HG03439 (cell line): Measurements from ENCODE around the gene CD48.
A peak's percentile ranks its signal among the peaks of the same experiment; 100 is the strongest.
"Not testable (repeated sequence)": the region's sequence is repeated elsewhere in the genome, so short reads cannot be mapped to it uniquely, and the experiment has no call there.

Experiments used
- ATAC-seq: cut with Tn5 transposase; IDR thresholded peaks from one replicate; pipeline ENCODE4 v1.9.1; 2021; ENCODE audit warnings: mild to moderate bottlenecking, moderate library complexity; ENCODE audit not compliant: unreplicated experiment

The CD48 gene

DNA sequence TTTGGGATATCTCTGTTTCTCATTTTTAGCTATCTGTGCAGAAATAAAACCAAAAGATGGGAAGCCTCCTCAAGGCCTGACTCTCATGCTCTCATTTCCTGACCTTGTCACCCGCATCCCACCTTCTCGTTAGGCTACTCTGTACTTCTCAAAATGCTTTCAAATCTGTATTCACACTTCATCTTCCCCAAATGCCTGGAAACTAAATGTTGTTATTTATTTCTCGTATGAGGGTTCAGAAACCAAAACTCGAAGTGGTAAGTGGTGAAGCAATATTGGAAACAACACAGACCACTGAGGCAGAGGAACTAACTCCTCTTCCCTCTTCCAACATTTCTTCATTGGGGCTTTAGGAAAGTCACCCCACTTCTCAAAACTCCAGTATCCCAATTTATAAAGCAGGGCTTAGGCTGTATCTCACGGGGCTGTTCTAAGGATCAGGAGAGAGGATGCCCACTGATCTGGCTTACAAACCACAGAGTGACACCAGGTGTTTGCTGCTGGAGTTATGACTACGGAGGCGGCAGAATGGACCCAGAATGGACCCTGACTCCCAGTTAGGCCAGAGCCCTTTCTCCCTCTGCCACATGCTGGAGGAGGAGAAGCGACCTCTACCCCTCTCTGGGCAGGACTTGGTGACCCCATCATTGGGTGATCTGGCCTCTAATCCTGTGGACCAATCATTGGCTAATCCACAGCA is 31.0 kb upstream of the CD48 start:
- ATAC-seq = no peak

DNA sequence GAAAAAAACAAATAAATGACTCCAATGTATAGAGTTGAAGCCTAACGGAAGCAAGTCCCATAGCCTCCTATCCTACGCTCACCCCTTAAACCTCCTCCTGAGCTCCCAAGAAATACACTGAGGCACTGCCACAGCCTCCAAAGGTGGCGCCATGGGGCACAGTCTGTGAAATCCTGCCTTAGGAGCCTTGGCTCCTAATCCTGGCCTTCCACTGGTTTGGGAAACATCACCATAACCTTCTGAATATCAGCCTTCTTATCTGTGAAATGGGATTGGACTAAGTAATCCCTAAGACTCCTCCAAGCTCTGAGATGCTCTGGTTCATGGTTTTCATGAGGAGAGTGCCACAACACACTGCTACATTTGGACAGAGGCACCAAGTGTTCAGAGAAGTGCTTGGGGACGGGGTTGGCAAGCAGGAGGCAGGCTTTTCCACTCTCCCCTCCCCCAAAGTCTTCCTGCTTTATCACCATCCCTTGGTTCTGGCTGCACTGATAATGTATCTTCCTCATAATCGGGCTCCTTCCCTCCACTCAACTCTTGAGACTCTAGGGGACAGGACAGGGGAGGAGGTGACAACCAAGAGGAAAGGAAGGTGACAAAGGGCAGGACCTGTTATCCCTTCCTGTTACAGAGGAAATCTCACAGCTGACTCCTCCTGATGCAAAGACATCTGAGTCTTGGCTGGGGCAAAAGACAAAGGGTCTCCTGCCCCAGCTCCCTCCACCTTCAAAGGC is 30.2 kb upstream of the CD48 start:
- no peak for ATAC-seq

DNA sequence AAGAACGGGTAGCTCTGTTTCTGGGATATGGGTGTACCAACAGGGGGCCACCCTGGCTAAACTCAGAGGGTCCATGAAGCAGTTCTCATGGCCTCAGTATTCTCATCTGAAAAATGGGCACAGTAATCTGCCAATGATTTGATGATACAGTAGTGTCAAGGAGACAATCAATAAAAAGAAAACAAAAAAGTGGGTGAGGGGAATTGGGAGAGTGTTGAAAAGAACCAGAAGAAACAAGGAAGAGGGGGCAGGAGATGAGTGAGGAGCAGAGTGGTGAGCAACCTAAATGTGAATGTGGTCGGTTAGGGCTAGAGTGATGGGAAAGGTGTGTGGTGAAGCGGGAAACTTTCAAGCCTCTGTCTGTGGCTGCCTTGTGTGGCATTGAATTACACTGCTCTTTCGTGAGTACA is 29.5 kb upstream of the CD48 start:
- no peak for ATAC-seq

DNA sequence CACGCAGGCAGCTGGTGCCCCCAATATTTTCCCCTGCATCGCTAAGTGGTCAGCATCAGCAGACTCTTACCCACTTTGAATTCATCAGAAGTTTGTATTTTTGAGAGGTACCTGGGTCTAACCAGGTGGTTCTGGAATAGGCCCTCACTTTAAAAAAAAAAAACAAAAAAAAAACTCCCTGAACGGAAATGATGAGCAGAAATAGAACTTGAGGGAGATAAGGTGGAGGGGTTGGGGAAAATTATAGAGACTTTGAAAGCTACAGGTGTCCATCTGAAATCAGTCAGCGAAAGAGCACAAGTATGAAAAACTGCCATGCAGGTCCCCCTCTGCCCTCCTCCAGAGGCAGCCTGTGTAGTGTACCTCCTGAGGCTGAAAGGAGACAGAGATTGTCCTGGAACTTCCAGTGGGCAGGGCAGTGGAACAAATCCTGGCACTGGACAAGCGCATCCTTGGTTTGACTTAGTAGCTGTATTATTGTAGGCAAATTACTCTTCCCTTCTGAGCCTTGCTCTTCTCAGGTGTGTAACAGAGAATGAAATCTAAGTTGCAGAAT is 28.6 kb upstream of the CD48 start:
- no peak for ATAC-seq

DNA sequence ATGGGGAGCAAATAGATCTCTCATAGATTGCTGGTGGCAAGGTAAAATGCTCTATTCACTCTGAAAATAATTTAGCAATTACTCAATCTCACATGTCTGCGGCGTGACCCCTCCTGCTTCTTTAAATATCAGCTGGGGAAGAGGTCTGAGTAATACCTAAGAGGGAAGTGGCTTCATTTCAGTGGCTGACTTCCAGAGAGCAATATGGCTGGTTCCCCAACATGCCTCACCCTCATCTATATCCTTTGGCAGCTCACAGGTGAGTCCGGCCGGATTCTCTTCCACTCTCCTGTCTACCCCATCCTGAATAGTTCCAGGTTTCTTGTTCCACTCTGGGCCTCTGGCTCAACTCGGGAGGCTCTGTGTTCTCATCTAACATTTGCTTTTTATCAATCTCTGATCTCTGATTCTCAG is 27.5 kb upstream of the CD48 start, which contains the start of gene SLAMF7:
TSS of gene SLAMF7 (plus strand) at position 150 of the 414 bp plus-strand sequence. CDS start at position 205, 55 bp downstream.
- ATAC-seq = peak; percentile 62

DNA sequence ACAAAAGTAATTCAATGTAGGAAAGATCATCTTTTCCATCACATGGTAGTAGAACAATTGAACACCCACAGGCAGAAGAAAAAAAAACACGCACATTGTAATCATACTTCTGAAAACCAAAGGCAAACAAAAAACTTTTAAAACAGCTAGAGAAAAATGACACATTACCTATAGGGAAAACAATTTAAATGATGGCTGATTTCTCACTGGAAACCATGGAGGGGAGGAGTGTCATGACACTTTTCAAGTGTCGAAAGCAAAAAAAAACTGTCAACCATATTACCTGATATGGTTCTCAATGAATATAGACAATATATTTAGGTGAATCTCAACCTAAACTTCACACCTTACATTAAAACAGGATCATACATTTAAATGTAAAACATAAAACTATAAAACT is 26.6 kb upstream of the CD48 start:
- no peak for ATAC-seq

DNA sequence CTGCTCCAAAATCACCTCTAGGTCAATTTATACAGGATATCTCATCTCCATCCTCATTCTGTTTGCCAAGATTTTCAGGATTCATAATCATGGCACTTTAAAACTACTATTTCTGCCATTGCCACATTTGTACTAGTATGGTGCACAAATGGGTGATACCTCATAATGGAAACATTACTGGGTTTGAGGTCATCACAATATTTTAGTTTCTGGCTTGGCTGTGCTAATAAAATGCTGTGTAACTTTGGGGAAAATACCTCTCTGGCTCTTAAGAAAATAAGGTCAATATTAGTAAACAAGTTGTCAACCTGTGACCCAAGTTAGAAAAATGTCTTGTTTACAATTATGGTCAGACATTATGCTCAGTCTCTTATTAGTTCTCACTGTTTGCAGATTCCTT is 22.7 kb upstream of the CD48 start:
- no peak for ATAC-seq

DNA sequence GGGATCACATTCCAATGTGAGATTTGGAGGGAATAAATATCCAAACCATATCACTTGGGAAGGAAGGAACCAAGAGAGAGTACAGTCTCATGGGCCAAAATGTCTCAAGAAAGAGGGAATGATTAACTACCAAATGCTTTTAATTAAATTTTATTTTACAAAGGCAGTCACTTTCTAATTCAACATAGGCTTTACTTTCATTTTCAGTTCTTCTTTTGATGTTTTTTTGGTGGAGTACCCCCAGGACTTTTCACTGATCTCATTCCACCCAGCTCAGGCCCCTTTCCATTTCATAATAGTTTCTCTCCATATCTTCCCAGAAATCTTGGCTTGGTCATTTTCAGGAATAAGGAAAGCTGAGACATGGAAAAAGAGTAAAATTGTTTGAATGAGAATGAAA is 22.3 kb upstream of the CD48 start:
- ATAC-seq = no peak

DNA sequence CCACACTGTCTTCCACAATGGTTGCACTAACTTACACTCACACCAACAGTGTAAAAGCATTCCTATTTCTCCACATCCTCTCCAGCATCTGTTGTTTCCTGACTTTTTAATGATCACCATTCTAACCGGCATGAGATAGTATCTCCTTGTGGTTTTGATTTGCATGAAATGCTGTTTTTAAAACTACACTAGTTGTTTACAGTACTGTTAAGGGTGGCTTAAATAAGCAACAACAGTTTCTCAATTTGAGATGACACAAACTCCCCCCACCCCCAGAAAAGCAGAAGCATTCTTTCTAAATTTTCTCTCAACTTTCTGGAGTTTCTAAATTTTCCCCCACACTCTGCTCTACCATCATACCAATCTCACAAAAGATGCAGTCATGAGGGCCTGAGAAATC is 20.4 kb upstream of the CD48 start:
- ATAC-seq = no peak

DNA sequence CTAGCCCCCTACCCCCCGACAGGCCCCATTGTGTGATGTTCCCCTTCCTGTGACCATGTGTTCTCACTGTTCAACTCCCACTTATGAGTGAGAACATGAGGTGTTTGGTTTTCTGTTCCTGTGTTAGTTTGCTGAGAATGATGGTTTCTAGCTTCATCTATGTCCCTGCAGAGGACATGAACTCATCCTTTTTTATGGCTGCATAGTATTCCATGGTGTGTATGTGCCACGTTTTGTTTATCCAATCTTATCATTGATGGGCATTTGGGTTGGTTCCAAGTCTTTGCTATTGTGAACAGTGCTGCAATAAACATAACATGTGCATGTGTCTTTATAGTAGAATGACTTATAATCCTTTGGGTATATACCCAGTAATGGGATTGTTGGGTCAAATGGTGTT is 19.9 kb upstream of the CD48 start:
- not testable (repeated sequence) for ATAC-seq

DNA sequence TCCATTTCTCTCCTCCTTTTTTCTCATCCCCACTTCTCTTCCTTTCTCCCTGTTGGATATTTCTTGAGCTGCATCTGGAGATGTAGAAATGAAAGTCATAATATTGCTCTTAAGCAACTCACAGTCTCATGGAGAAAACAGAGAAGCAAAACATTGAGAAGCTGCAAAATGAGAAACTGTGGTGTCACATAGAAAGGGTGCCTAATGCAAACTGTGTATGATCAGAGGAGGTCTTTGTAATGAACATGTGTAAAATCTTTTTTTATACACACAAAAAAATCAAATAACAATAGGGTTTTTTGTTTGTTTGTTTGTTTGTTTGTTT is 15.7 kb upstream of the CD48 start:
- ATAC-seq = no peak

DNA sequence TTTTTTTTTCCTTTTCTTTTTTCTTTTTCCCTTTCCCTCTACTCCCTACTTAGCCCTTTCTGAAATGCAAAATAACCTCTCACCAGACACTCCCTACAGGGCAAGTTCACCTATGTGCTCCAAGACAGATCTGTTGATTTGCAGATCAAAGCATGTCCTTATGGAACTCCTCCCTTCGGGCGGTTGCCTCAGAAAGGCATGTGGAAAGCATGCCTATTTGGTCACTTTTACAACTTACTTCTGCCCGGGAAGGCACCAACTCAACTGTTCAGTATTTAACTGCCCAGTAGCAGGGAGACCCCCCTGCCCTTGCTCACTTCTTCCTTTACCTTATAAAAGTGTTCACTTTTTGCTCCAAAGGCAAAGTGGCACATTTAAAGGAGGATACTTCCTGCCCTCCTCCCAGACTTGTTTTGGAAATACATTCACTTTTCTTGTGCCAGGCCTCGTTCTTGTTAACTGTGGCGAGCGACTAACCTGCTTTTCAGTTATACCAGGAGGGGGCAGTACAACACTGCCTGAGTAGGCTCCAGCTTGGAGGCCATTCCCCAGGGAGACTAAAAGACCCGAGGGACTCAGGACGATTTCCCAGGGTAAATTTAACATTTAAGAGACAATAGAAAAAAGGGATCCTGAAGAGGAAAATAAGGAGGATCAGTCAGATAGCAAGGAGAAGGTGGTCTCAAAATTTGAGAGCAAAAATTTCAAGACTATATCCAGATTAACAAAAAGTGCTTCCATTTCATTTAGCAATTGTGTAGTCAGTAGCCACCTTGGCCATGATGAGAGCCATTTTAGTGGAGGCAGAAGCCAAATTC is 15.1 kb upstream of the CD48 start:
- ATAC-seq = peak; percentile 72

DNA sequence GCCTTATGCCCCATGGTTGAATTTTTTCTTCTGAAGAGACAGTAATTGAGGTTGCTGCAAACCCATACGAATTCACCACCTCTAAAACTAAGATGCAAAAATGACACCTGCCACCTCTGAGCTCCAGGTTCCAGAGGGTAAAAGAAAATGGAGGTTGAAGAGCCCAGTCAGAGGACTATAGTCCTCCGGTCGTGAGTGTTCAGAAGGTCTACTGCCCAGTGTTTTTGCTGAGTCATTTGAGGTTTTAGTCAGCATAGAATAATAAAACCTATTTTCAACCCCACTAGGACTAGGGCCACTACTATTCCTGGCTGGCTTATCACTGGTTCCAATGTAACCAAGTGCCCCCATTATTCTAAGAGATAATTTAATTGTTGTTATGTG is 14.5 kb upstream of the CD48 start:
- ATAC-seq = no peak

DNA sequence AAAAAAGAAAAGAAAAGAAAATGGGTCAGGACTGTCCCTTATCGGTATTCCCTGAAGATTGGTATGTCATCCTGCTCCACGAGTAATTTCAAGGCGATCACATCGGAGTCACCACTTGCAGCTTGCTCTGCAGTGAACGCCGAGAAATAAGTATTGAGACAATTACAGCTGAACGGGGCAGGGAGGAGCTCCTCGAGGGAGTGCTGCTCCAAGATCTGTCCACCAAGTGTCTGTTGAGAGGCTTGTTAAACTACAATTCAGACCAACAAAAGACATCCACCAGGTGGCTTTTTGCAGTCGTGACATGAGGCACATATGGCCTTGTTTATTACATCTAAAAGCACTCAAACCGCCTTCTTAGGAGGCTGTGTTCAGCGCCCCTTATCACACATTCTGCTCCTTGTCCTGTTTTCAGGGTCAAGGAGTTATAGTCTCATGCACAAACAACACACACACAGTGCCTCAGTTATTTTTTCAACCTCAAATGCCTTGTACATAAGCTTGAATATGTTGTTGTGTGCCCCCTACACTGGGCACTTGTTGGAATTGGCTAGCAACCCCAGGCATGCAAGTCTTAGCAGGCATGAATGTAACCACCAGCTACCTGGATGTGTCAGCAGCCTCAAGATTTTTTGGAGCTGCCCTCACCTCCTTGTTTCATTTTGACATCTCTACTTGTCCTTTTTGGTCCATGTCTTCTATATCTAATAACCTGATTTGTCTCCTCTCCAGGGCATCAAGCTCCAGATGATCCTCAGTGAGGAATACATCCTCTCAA is 13.0 kb upstream of the CD48 start:
- ATAC-seq = no peak

DNA sequence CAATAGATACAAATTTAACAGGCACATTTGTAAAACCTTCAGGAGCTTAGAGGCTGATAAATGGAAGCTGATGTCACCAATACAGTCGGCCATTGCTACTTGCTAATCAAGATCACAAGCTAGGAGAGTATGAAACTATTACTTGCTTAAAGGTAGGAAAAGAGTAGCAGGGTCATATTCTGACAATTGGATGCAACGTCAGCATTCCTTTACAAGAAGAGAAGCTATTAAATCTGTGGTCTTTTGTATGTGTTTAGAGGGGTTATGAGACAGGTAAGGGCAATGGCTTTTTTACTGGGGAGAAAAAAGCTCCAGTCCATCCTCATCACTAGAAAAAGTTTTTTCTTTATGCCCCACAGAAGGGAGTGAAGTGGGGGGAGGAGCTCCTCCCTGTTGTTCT is 11.7 kb upstream of the CD48 start:
- ATAC-seq = no peak

DNA sequence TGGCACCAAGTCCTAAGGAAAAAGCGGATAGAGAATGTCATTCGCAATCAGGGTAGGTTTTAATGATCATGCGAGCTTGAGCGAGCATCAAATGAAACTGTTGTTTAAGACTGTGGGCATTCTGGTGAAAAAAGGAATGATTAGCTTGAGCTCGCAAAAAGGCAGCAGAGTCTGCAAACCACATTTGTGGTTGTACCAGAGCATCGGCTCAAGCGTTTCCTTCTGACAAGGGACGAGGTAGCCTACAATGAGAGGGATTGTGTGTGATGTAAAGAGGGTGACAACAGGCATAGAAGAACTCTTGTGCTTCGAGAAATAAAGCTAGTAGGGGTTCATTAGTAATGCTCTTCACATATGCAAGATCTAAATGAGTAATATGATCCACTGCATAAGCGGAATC is 11.1 kb upstream of the CD48 start:
- ATAC-seq = no peak

DNA sequence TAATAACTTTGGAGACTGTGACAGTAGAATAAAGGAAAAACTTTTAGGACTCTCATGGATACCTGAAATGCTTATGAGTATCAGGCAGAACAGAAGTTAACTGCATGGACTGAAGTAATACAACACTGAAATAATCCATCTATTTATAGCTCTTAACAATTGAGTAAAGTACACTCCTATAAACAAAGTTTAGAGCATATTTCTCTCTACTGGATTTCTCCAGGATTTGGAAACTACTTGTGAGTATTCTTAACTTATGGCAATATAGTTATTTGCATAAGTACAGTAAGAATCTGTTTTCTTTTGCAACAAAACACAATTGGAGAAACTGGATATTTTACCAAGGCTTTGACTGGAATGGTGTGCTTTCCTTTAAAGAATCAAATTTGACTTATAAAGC is 9.9 kb upstream of the CD48 start:
- no peak for ATAC-seq

DNA sequence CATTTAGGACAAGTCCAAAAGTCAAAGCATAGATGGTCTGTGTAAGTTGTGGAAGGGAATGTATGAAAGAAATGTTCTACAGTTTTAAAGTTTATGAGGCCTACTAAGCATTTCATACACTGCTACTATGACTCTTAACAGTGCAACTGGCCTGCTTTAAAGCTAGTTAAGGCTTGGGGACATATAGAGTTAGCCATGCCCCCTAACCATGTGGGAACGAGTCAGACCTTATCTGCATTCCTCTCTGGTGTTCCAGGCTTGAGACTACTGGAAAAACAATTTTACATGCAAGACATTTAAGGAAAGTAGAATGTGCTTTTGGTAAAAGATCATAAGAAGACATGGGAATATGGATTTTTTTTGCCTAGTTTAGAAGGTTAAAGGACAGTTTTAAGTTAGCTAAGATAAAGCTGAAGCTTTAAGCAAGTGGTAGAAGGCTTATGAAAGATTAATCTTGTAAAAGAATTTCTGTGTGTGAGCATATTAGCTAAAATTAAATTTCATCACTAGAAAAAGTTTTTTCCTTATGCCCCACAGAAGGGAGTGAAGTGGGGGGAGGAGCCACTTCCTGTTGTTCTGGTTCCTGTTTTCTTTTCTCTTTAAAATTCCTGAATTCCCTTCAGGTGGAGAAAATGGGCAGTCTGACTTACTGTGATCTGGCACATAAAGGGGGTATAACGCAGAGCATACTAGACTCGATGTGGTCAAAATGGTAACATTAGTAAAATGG is 8.9 kb upstream of the CD48 start:
- ATAC-seq = no peak

DNA sequence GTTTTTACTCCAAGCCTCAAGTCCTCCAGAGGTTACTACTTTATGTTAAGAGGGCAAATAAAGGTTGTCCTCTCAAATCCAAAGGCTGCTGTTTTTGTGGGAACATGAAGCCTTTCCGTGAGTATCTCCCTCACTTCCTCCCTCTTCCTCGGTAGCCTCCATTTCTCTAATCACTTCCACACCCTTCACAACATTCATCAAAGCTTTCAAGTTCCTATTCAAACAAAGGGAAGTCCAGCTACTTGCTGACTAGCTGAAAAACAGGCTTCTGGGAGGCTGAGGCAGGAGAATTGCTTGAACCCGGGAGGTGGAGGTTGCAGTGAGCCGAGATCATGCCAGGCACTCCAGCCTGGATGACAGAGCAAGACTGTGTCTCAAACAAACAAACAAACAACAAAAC is 6.6 kb upstream of the CD48 start:
- ATAC-seq = no peak

DNA sequence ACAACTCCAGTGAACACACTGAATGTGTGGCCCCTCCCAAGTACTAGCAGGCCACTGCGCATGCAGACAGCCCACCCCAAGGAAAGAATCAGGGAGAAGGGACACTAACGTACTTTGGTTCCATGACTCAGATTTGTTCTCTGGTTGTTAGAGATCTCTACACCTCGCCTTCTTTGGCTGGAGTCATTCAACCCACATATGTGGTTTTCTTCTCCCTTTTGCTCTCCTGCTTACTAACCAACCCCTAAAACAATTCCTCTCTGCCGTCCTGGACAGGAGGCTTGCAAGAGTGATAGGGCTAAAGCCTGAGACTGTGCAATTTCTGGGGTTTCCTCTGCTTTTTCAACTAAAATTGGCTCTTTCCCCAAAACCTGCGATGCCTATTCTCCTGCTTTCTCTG is 5.7 kb upstream of the CD48 start:
- ATAC-seq = no peak
